VCaP (cell line): ENCODE results near the gene UBIAD1.

Experiments
- H3K27ac ChIP-seq: fragments of 450-650 bp; 2 replicates; pipeline ENCODE4 v1.5.1; 2017
- TF ChIP-seq, protein P1 (sequence below): fragments of 450-650 bp; conservative IDR thresholded peaks from 2 replicates; pipeline ENCODE4 v1.5.1; 2017; ENCODE audit warnings: mild to moderate bottlenecking, moderate library complexity

The UBIAD1 gene, protein sequence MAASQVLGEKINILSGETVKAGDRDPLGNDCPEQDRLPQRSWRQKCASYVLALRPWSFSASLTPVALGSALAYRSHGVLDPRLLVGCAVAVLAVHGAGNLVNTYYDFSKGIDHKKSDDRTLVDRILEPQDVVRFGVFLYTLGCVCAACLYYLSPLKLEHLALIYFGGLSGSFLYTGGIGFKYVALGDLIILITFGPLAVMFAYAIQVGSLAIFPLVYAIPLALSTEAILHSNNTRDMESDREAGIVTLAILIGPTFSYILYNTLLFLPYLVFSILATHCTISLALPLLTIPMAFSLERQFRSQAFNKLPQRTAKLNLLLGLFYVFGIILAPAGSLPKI

DNA sequence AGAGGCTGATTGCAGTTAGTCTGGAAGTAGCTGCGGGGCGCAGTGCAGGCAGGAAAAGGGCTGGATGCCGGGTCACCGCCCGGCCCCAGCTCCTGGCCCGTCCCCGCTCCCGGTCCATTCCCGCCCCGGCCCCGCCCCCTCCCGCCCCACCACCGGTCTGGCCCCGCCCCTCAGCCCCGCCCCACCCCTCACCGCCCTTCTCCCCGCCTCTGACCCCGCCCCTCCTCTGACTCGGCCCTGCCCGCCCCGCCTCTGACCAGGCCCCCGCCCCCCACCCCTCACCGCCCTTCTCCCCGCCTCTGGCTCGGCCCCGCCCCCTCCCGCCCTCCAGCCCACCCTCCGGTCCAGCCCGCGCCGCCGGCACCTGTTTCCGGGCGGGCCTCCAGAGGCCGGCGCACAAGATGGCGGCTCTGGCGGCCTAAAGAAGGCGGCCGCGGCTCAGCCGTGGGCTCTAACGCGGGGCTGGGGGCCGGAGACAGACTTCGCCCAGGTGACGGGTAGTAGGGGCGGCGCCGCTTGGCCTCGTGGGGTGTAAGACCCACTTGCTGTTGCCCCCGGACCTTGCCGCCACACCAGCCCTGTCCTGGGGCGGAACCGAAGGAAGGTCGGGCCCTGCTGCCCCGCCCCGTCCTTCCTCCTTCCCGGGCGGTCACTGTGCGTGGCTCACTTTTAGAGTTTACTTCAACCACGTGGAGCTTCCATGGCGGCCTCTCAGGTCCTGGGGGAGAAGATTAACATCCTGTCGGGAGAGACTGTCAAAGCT lies at the start of gene UBIAD1:
TSS of gene UBIAD1 (plus strand) at position 367 of the 763 bp plus-strand sequence. CDS start at position 701, 334 bp downstream.
- TF ChIP-seq, protein P1, sequence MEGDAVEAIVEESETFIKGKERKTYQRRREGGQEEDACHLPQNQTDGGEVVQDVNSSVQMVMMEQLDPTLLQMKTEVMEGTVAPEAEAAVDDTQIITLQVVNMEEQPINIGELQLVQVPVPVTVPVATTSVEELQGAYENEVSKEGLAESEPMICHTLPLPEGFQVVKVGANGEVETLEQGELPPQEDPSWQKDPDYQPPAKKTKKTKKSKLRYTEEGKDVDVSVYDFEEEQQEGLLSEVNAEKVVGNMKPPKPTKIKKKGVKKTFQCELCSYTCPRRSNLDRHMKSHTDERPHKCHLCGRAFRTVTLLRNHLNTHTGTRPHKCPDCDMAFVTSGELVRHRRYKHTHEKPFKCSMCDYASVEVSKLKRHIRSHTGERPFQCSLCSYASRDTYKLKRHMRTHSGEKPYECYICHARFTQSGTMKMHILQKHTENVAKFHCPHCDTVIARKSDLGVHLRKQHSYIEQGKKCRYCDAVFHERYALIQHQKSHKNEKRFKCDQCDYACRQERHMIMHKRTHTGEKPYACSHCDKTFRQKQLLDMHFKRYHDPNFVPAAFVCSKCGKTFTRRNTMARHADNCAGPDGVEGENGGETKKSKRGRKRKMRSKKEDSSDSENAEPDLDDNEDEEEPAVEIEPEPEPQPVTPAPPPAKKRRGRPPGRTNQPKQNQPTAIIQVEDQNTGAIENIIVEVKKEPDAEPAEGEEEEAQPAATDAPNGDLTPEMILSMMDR, result no peak; the same call in 1 of the 2 replicates
- peak within 1 kb of the TSS; percentile 89 for H3K27ac ChIP-seq

DNA sequence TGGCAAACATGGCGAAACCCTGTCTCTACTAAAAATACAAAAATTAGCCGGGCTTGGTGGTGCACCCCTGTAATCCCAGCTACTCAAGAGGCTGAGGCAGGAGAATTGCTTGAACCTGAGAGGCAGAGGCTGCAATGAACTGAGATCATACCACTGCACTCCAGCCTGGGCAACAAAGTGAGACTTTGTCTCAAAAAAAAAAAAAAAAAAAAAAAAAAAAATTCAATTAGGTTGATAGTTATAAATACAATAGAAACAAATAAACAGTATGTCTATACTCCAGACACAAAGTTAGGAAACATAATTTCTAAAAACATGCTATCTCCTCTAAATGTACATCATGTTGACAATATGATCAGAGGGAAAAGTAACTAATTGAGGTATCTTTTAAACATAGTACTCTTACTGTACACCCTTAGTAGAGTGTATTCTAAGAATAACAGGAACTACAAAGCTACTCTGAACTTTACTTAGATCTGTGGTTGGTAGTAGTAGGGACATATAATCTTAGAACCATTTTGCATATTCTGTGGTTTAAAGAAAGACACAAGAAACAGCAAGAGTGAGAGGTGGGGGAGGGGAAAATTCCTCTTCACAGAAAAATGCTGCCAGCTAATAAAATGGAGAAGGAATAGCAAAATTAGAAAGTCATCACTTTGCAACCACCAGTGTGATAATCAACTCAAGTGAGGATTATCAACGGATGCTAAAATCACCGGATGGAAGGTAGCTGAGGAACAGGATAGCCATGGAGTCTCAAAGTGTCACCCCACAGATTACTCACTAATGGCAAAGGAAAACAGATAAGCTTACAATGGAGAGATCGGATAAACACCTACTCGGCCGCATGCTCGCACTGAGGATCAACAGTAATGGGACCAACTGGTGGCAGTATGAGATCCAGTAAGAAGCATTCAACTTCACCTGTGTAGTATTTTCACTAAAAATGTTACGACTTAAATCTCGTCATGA lies 45.6 kb upstream of the UBIAD1 start:
- TF ChIP-seq, protein P1, result no peak
- no peak overlapping the region for H3K27ac ChIP-seq

DNA sequence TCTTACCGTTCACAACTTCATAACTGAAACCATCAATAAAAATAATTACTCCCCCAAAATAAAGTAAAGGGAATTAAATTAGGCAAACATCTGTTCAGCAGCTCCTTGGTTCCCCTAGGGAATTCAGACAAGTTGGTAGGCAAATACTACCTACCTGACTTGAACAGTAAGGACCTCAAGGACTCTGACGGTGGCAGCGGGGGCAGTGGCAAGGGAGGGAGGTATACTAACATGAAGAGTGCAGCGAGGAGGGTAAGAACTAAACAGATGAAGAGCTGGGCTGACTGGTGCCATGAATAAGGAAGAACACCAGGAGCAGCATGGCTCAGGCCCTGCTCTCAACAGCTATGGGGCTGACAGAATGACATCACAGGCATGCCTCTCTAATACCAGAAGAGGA lies 43.8 kb upstream of the UBIAD1 start:
- no peak overlapping the region for H3K27ac ChIP-seq
- TF ChIP-seq, protein P1, result no peak

DNA sequence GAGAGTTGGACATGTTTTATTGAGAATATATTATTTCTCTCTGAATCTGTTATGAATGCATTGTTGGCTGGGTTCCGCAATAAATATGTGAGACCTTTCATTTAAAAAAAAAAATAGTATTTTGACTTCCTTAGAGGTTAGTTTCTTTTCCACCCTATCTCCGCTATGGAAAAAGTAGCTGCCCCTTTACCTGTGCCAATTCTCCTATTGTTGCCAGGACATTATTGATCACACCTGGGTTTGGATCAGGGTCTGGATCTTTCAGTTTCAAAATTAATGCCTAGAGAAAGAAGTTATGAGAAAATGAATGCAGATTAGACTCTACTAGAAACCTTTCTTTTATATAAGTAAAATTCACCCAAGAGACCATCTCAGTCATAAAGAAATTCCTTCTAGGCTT lies 39.8 kb upstream of the UBIAD1 start:
- TF ChIP-seq, protein P1, result no peak
- H3K27ac ChIP-seq, result no peak overlapping the region

DNA sequence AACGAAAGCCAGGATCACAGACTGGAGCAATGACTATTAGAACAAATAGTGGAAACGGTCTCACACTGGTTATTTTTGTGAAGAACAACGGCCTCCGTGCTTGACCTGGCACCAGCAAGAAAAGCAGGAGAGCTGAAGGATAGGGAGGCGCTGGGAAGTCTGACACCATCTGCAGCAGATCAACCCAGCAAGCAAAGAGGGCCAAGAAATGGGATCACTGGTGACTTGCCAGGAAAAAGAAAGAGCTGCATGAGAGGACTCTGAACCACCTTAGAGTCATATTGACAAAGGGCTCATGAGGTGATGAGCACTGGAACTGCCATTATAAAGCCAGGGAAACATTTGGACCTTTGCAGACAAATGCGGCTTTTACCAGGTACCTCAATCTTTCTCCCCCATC lies 35.6 kb upstream of the UBIAD1 start:
- TF ChIP-seq, protein P1, result no peak
- H3K27ac ChIP-seq, result no peak overlapping the region; the same call in 1 of the 2 replicates

DNA sequence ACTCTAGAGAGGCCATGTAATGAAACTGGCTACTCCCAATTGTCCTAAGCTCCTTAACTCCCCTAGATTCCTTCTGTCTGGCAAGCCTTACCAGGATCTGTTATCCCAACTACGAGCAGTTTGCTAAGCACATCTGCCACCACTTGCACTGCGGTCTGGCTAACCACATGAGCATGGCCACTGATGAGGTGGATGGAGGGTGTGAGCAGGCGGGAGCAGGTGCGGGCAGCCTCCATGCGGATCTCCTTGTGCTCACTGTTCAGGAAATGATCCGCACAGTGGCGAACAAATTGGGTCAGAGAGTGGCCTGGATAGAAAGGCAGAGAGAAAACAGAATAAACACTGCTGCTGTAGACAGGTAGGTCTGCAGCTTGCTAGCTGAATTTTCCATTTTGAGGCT lies 34.7 kb upstream of the UBIAD1 start:
- TF ChIP-seq, protein P1, result no peak
- H3K27ac ChIP-seq, result no peak overlapping the region; the same call in 1 of the 2 replicates
